Measurements from ENCODE around the gene MRI1.
"Not testable (repeated sequence)": the region's sequence is repeated elsewhere in the genome, so short reads cannot be mapped to it uniquely, and the experiment has no call there.

The MRI1 gene

GRCh38 chr19:13744174-13744573 lies 20.1 kb upstream of the MRI1 start:
- DNase-seq (ENCODE audit: low spot score): no peak
- no peak for TF ChIP-seq CTCF (IDR thresholded peaks at IDR 0.05; ENCODE audit: extremely low read depth, missing control alignments)

GRCh38 chr19:13747098-13747453 lies 17.2 kb upstream of the MRI1 start:
- no peak for TF ChIP-seq CTCF (IDR thresholded peaks at IDR 0.05; ENCODE audit: extremely low read depth, missing control alignments)
- DNase-seq (ENCODE audit: low spot score): no peak

GRCh38 chr19:13748169-13748828 lies 16.0 kb upstream of the MRI1 start:
- no peak for DNase-seq (ENCODE audit: low spot score)
- no peak for TF ChIP-seq CTCF (IDR thresholded peaks at IDR 0.05; ENCODE audit: extremely low read depth, missing control alignments)

- no peak for TF ChIP-seq CTCF (IDR thresholded peaks at IDR 0.05; ENCODE audit: extremely low read depth, missing control alignments)
- no peak for DNase-seq (ENCODE audit: low spot score)
Measured at GRCh38 chr19:13751436-13751835, 12.9 kb upstream of the MRI1 start.

- not testable (repeated sequence) for DNase-seq (ENCODE audit: low spot score)
Measured at GRCh38 chr19:13753622-13754021, 10.7 kb upstream of the MRI1 start.

- DNase-seq (ENCODE audit: low spot score): no peak
- TF ChIP-seq CTCF (IDR thresholded peaks at IDR 0.05; ENCODE audit: extremely low read depth, missing control alignments): no peak
Measured at GRCh38 chr19:13756210-13756609, 8.1 kb upstream of the MRI1 start.

GRCh38 chr19:13757805-13758772 lies 6.2 kb upstream of the MRI1 start:
- TF ChIP-seq CTCF (IDR thresholded peaks at IDR 0.05; ENCODE audit: extremely low read depth, missing control alignments): no peak
- DNase-seq (ENCODE audit: low spot score): no peak
